Peyer's patch (tissue), 4 donors: ENCODE data around the gene SPAG9. TPM values are rescaled to one million over a fixed set of nuclear protein-coding genes. Genes with fewer than 3 reads are reported as not detected.

ENCODE experiments used
- DNase-seq, 3 donors: peaks; one replicate each; pipeline ENCODE4 v3.0.0-alpha.2; 2017 to 2019
- H3K27ac ChIP-seq, 4 donors: fragments of 200-600 bp; sonication (generic); one replicate each; pipeline ENCODE4 v1.5.1; 2016 to 2019
- H3K27me3 ChIP-seq, 2 donors: fragments of 200-600 bp; sonication (generic); one replicate each; pipeline ENCODE4 v1.5.1; 2019
- H3K36me3 ChIP-seq, 3 donors: fragments of 200-600 bp; sonication (generic); one replicate each; pipeline ENCODE4 v1.5.1; 2016 to 2019
- H3K4me1 ChIP-seq, 4 donors: fragments of 200-600 bp; sonication (generic); one replicate each; pipeline ENCODE4 v1.5.1; 2016 to 2019
- H3K4me3 ChIP-seq, 4 donors: fragments of 200-600 bp; sonication (generic); 1 replicate in 3 of 4; 2 replicates in 1 of 4; pipeline ENCODE4 v1.5.1; 2016 to 2019; ENCODE audit warnings: mild to moderate bottlenecking in 1 of 4
- H3K9me3 ChIP-seq, 4 donors: fragments of 200-600 bp; sonication (generic); one replicate each; pipeline ENCODE4 v1.5.1; 2016 to 2019; ENCODE audit warnings: mild to moderate bottlenecking in 1 of 4
- POLR2A ChIP-seq, 2 donors: fragments of 450-650 bp; IDR thresholded peaks; one replicate each; pipeline ENCODE4 v1.5.1; 2017; ENCODE audit warnings: antibody characterized with exemption in 2 of 2, mild to moderate bottlenecking in 2 of 2, moderate library complexity in 2 of 2
- total RNA-seq, 4 donors: library from RNA; depleted of rRNA; stranded (reverse); fragments of >200 nt; gene quantifications; one replicate each; pipeline ENCODE4 v1.1.0, GENCODE V29; 2016
- TF ChIP-seq, protein P1 (sequence below), 6 experiments: fragments of 450-650 bp in 4 of 6; fragments of 200-600 bp in 2 of 6; sonication (generic) in 1 of 6; IDR thresholded peaks; one replicate each; pipeline ENCODE4 v1.5.1; 2017 to 2019; ENCODE audit warnings: antibody characterized with exemption in 6 of 6, mild to moderate bottlenecking in 3 of 6, moderate library complexity in 1 of 6

SPAG9 gene
- total RNA-seq, 4 donors from 2014 or later: 104 to 149 (median 132) TPM

DNA sequence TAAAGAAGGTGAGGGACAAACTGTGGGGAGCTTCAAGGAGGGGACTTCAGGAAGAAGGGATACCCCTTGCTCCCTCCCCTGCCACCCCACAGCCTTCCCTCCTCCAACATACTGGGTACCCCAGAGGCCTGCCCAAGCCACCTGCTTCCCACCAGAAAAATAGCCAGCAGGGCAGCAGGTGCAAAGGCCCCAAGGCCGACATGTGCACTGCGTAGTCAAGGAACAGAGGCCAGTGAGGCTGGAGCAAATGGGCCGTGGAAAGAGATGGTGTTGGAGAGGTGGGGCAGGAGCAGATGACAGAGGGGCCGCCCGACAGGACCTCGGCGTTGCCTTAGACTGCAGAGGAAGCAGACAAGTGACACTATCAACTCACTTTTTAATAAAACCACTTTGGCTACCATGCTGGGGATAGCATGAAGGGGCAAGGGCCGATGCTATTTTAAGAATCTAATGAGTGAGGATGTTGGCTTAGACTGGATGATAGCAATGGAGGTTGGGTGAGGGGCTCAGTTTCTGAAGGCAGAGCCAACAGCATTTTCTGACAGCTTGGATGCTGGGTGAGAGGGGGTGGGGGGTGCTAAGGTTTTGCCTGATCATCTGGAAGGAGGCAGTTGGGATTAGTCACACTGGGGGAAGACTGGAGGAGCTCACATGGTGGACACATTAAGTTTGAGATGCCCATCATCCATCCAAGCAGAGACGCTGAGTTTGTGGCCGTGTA, 181.7 kb downstream of the SPAG9 start:
- TF ChIP-seq, protein P1, sequence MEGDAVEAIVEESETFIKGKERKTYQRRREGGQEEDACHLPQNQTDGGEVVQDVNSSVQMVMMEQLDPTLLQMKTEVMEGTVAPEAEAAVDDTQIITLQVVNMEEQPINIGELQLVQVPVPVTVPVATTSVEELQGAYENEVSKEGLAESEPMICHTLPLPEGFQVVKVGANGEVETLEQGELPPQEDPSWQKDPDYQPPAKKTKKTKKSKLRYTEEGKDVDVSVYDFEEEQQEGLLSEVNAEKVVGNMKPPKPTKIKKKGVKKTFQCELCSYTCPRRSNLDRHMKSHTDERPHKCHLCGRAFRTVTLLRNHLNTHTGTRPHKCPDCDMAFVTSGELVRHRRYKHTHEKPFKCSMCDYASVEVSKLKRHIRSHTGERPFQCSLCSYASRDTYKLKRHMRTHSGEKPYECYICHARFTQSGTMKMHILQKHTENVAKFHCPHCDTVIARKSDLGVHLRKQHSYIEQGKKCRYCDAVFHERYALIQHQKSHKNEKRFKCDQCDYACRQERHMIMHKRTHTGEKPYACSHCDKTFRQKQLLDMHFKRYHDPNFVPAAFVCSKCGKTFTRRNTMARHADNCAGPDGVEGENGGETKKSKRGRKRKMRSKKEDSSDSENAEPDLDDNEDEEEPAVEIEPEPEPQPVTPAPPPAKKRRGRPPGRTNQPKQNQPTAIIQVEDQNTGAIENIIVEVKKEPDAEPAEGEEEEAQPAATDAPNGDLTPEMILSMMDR (IDR thresholded peaks at IDR 0.05): no peak
- no peak for TF ChIP-seq POLR2A (IDR thresholded peaks at IDR 0.05)
- H3K9me3 ChIP-seq: no peaks in the 10 kb centered on the region
- no peaks in the 10 kb centered on the region for H3K27me3 ChIP-seq
- H3K27ac ChIP-seq: no peak overlapping the region
- H3K36me3 ChIP-seq: no peaks in the 10 kb centered on the region
- peak in 1 of 3 donors; percentile 41 for DNase-seq
- no peak overlapping the region for H3K4me3 ChIP-seq
- H3K4me1 ChIP-seq: peaks cover 0 to 36% (median under 1%) of the 10 kb centered on the region in 4 donors

DNA sequence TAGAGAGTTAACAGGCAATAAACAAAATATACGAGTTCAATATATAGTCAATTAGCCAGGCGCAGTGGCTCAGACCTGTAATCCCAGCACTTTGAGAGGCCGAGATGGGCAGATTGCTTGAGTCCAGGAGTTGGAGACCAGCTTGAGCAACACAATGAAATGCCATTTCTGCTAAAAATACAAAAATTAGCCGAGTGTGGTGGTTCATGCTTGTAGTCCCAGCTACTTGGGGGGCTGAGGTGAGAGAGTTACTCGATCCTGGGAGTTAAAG, 184.7 kb downstream of the SPAG9 start:
- no peak overlapping the region for H3K27ac ChIP-seq
- H3K4me3 ChIP-seq: no peak overlapping the region
- no peak for TF ChIP-seq POLR2A (IDR thresholded peaks at IDR 0.05)
- TF ChIP-seq, protein P1 (IDR thresholded peaks at IDR 0.05): no peak
- H3K36me3 ChIP-seq: no peaks in the 10 kb centered on the region
- H3K4me1 ChIP-seq: peaks cover 0 to 17% (median 6%) of the 10 kb centered on the region in 4 donors
- no peaks in the 10 kb centered on the region for H3K9me3 ChIP-seq
- no peak for DNase-seq
- H3K27me3 ChIP-seq: no peaks in the 10 kb centered on the region

DNA sequence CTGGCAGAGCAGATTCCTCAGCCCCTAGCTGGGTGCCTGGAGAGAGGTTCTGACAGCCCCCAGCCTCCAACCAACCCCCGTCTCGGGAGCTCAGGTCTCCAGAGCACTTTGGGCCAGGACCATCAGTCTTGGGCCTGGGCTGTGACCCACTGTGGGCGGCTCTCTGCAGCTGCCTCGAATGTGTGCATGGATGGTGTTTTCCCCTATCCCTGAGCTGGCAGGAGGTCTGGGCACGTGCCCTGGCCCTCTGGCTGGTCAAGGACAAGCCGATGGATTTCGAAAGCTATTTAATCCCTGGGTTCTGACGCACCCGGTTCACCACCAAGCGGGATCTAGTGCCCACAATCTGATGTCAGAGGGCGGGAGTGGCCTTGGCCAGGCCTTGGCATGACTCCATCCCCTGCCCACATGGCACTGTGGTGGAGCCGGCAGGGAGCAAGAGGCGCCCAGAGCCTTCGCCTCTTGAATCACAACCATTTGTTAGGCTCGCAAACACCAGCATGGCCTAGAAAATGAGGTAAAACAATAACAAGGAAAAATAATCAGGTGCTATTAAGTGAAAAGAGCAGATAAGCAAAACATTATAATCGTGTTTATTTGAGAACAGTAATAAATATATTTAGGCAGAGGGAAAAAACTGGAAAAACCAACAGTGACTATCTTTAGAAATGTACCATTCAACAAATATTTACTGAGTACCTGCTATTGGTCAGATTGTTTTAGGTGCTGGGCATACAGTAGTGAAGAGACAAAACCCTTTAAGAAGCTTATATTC, 185.3 kb downstream of the SPAG9 start:
- H3K9me3 ChIP-seq: no peaks in the 10 kb centered on the region
- no peaks in the 10 kb centered on the region for H3K27me3 ChIP-seq
- peaks cover 0 to 22% (median 8%) of the 10 kb centered on the region in 4 donors for H3K4me1 ChIP-seq
- H3K4me3 ChIP-seq: no peak overlapping the region
- peak overlapping the region in 1 of 4 donors; percentile 45 for H3K27ac ChIP-seq
- DNase-seq: peak in 1 of 3 donors; percentile 67
- no peaks in the 10 kb centered on the region for H3K36me3 ChIP-seq
- no peak for TF ChIP-seq POLR2A (IDR thresholded peaks at IDR 0.05)
- TF ChIP-seq, protein P1 (IDR thresholded peaks at IDR 0.05): no peak

DNA sequence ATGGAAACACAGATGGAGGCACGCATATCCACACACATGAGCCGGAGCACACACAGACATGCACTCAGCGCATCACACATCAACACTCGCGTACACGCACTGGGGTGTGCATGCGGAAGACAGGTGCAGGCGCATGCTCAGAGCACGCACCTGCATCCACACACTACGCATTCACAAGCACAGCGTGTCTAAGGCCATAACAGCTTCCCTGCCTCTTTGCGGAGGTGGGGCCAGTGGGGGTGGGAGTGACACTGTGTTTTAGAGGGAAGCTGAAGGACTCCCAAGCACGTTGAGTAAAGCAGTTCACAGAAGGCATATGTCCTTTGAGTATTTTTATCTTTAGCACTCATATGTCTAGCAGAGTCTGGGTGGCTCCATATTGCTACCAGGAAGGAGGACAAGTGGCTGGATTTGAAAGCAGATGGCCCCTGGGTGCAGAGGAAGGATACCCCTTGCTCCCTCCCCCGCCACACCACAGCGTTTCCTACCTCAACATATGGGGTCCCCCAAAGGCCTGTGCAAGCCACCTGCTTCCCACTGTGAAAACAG, 185.9 kb downstream of the SPAG9 start:
- Histone ChIP-seq H3K9me3 (no peaks in the 10 kb centered on the region), H3K27ac (peak overlapping the region in 1 of 4 donors; percentile 45), H3K4me3 (no peak overlapping the region), H3K27me3 (no peaks in the 10 kb centered on the region), H3K4me1 (peaks cover 0 to 26% (median 8%) of the 10 kb centered on the region in 4 donors), H3K36me3 (no peaks in the 10 kb centered on the region)
- no peak for DNase-seq
- no peak for TF ChIP-seq POLR2A (IDR thresholded peaks at IDR 0.05)
- TF ChIP-seq, protein P1 (IDR thresholded peaks at IDR 0.05): no peak

DNA sequence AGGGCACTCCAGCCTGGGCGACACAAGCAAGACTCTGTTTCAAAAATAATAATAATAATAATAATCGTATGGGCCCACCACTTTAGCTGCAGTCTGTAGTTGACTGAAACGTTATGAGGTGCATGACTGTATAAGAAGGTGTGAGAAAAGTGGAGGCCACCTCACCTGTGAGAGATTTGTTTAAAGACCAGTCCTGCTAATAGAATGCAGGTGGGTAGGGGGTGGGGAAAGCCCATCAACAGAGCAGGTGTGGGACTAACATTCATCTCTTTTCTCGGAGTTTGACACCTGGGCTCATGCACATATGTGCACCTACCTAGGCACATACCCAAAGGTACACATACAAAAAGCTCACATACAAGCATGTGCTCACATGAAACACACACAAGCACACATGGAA, 186.5 kb downstream of the SPAG9 start:
- no peaks in the 10 kb centered on the region for H3K36me3 ChIP-seq
- peaks cover 0 to 27% (median 8%) of the 10 kb centered on the region in 4 donors for H3K4me1 ChIP-seq
- H3K27ac ChIP-seq: no peak overlapping the region
- H3K9me3 ChIP-seq: no peaks in the 10 kb centered on the region
- H3K27me3 ChIP-seq: no peaks in the 10 kb centered on the region
- DNase-seq: no peak
- TF ChIP-seq POLR2A (IDR thresholded peaks at IDR 0.05): no peak
- TF ChIP-seq, protein P1 (IDR thresholded peaks at IDR 0.05): no peak
- H3K4me3 ChIP-seq: no peak overlapping the region
